C4-2B (cell line): ENCODE measurements around the gene SFXN5.

Experiments
- CTCF ChIP-seq: fragments of 450-650 bp; conservative IDR thresholded peaks from 2 replicates; pipeline ENCODE4 v1.5.1; 2017; ENCODE audit warnings: mild to moderate bottlenecking
- ZFX ChIP-seq: fragments of 450-650 bp; IDR thresholded peaks from 2 replicates; pipeline ENCODE4 v1.6.1; 2017

GRCh38 chr2:72971036-72971435 is 100.5 kb downstream of the SFXN5 start:
- TF ChIP-seq CTCF: no peak
- no peak for TF ChIP-seq ZFX
